Measurements from ENCODE around the gene FSD1L.

- TF ChIP-seq CTCF (IDR thresholded peaks at IDR 0.05): no peak
- no peak for TF ChIP-seq POLR2A (IDR thresholded peaks at IDR 0.05)
These were observed 54.4 kb downstream of the FSD1L start for GRCh38 chr9:105502276-105502675.
